A673 (cell line): ENCODE results near the gene TRAPPC10. TPM values are rescaled to one million over a fixed set of nuclear protein-coding genes. Genes with fewer than 3 reads are reported as not detected.

Experiments used
- BruUV-seq: library from RNA; stranded (reverse); fragments of 400-500 nt; replicated peaks from 2 replicates; lab custom pipeline; 2021; lab: Mats Ljungman, UMichigan
- CTCF ChIA-PET: fragments of 300-600 bp; sonication (Branson Sonifier 250); formaldehyde crosslinking; loops from one replicate; lab custom pipeline; 2022; ENCODE audit warnings: antibody characterized with exemption; lab: Charles Lee
- POLR2A ChIA-PET: fragments of 300-600 bp; sonication (Branson Sonifier 250); formaldehyde crosslinking; loops from one replicate; lab custom pipeline; 2022; ENCODE audit warnings: antibody characterized with exemption; ENCODE audit not compliant: low non-redundant PET; lab: Charles Lee
- DNase-seq: peaks from one replicate; pipeline ENCODE4 v3.0.0-alpha.2; 2015; ENCODE audit warnings: low spot score
- H3K27ac ChIP-seq: fragments of 200-600 bp; sonication (generic); 2 replicates; pipeline ENCODE4 v1.5.1; 2016; ENCODE audit warnings: mixed run types, low read depth, mild to moderate bottlenecking, mixed read lengths, antibody characterized with exemption, low read length; ENCODE audit not compliant: poor library complexity, severe bottlenecking
- H3K27me3 ChIP-seq: fragments of 200-600 bp; sonication (generic); replicated peaks from 2 replicates; pipeline ENCODE4 v1.6.1; 2017; ENCODE audit warnings: mixed run types, low read depth, mild to moderate bottlenecking, mixed read lengths, antibody characterized with exemption, low read length; ENCODE audit not compliant: insufficient read depth, poor library complexity
- H3K36me3 ChIP-seq: fragments of 200-600 bp; sonication (generic); 2 replicates; pipeline ENCODE4 v1.6.1; 2016; ENCODE audit warnings: mixed run types, mild to moderate bottlenecking, mixed read lengths, antibody characterized with exemption, low read length; ENCODE audit not compliant: insufficient read depth, poor library complexity, severe bottlenecking
- H3K4me1 ChIP-seq: fragments of 200-600 bp; sonication (generic); 2 replicates; pipeline ENCODE4 v1.6.1; 2017; ENCODE audit warnings: mixed run types, mild to moderate bottlenecking, mixed read lengths, antibody characterized with exemption, low read length; ENCODE audit not compliant: insufficient read depth, poor library complexity, severe bottlenecking
- H3K4me3 ChIP-seq: fragments of 200-600 bp; sonication (generic); 2 replicates; pipeline ENCODE4 v1.5.1; 2016; ENCODE audit warnings: low read depth, mixed run types, mild to moderate bottlenecking, mixed read lengths, low read length; ENCODE audit not compliant: poor library complexity, severe bottlenecking
- H3K9me3 ChIP-seq: fragments of 200-600 bp; sonication (generic); 2 replicates; pipeline ENCODE4 v1.6.1; 2016; ENCODE audit warnings: mixed run types, low read depth, mild to moderate bottlenecking, mixed read lengths, antibody characterized with exemption, low read length; ENCODE audit not compliant: poor library complexity, severe bottlenecking
- CTCF ChIP-seq: fragments of 300-800, 200-600 bp; sonication (generic); conservative IDR thresholded peaks from 2 replicates; pipeline ENCODE4 v1.5.1; 2017; ENCODE audit warnings: low read depth, mild to moderate bottlenecking, antibody characterized with exemption, low read length, moderate library complexity, mixed read lengths
- EZH2 ChIP-seq: fragments of 200-600 bp; sonication (generic); IDR thresholded peaks from 2 replicates; pipeline ENCODE4 v1.6.1; 2017; ENCODE audit warnings: borderline replicate concordance, low read depth, mild to moderate bottlenecking, mixed read lengths, antibody characterized with exemption, low read length; ENCODE audit not compliant: poor library complexity, severe bottlenecking
- intact Hi-C: fragments of 100-400 bp; cut with micrococcal nuclease; formaldehyde crosslinking; loops from one replicate; pipeline ENCODE4 v1.10.0; 2022; ENCODE audit not compliant: unreplicated experiment
- total RNA-seq: library from RNA; stranded (reverse); gene quantifications from 2 replicates; pipeline ENCODE4 v1.2.3, GENCODE V29; 2021

Gene TRAPPC10
- total RNA-seq, 1 experiment from 2014 or later: 51.4 TPM

DNA sequence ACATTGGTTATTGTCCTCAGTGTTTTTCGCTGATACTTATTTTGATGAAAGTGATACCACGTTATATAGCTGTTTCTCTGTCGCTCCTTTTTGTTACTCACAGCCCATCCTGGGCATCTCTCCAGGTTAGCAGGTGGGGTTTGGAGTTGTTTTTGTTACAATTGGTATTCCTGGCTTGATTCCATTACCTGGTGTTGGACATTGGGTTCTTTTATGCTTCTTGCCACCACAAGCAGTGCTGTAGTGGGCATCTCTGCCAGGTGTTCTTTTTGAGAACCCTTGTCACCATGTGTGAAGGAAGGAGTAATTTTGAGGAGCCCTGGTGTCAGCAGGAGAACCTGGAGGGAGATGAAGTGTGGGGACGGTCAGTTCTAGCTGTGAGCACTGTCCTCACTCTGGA is 47.6 kb downstream of the TRAPPC10 start:
- BruUV-seq: TSS peak; percentile 11
- Histone ChIP-seq H3K4me3 (no peak overlapping the region), H3K9me3 (no peaks in the 10 kb centered on the region), H3K36me3 (peaks cover 19% of the 10 kb centered on the region), H3K4me1 (no peaks in the 10 kb centered on the region), H3K27ac (no peak overlapping the region), H3K27me3 (no peaks in the 10 kb centered on the region)
- POLR2A ChIA-PET: no interaction called here
- intact Hi-C loops: no loop called here
- DNase-seq: no peak
- TF ChIP-seq CTCF: no peak
- TF ChIP-seq EZH2: no peak
- CTCF ChIA-PET: no interaction called here

- no peaks in the 10 kb centered on the region for H3K4me1 ChIP-seq
- ChIA-PET CTCF (no interaction called here), POLR2A (no interaction called here)
- intact Hi-C loops: no loop called here
- H3K9me3 ChIP-seq: no peaks in the 10 kb centered on the region
- H3K27me3 ChIP-seq: no peaks in the 10 kb centered on the region
- DNase-seq: no peak
- H3K36me3 ChIP-seq: peaks cover 11% of the 10 kb centered on the region
- H3K27ac ChIP-seq: no peak overlapping the region
- TF ChIP-seq EZH2: no peak
- no peak for TF ChIP-seq CTCF
- no peak overlapping the region for H3K4me3 ChIP-seq
- no TSS peak for BruUV-seq
Measured at GRCh38 chr21:44062380-44062779, 50.3 kb downstream of the TRAPPC10 start.

GRCh38 chr21:44063151-44063912 is 51.2 kb downstream of the TRAPPC10 start:
- no peak overlapping the region for H3K4me3 ChIP-seq
- no peaks in the 10 kb centered on the region for H3K27me3 ChIP-seq
- ChIA-PET CTCF (interaction anchor here (0.7 kb wide), 2 partner anchors 234 to 240 kb away, joined by 3 to 4 read pairs; no protein-coding TSS in a partner anchor), POLR2A (interaction anchor here (0.7 kb wide), 1 partner anchor 18 kb away, joined by 3 read pairs; no protein-coding TSS in a partner anchor)
- TF ChIP-seq EZH2 (no peak), CTCF (no peak)
- H3K4me1 ChIP-seq: no peaks in the 10 kb centered on the region
- intact Hi-C loops: no loop called here
- no peaks in the 10 kb centered on the region for H3K9me3 ChIP-seq
- DNase-seq: no peak
- peaks cover 11% of the 10 kb centered on the region for H3K36me3 ChIP-seq
- peak overlapping the region; percentile 25 for H3K27ac ChIP-seq
- BruUV-seq: no TSS peak
